Measurements from ENCODE around the gene MAGEF1.

- TF ChIP-seq CTCF (IDR thresholded peaks at IDR 0.05), result no peak
- no peak for TF ChIP-seq POLR2A (IDR thresholded peaks at IDR 0.05)
- TF ChIP-seq POLR2AphosphoS5 (IDR thresholded peaks at IDR 0.05), result no peak
These were observed 25.2 kb upstream of the MAGEF1 start for GRCh38 chr3:184737063-184737462.

All from transverse colon (tissue), 4 donors.